ENCODE measurements around the gene AOX1. TPM values are rescaled to one million over a fixed set of nuclear protein-coding genes. Genes with fewer than 3 reads are reported as not detected.
"Not testable (repeated sequence)": the region's sequence is repeated elsewhere in the genome, so short reads cannot be mapped to it uniquely, and the experiment has no call there.

AOX1 gene
- total RNA-seq, 1 experiment from 2014 or later = 0.61 TPM

DNA sequence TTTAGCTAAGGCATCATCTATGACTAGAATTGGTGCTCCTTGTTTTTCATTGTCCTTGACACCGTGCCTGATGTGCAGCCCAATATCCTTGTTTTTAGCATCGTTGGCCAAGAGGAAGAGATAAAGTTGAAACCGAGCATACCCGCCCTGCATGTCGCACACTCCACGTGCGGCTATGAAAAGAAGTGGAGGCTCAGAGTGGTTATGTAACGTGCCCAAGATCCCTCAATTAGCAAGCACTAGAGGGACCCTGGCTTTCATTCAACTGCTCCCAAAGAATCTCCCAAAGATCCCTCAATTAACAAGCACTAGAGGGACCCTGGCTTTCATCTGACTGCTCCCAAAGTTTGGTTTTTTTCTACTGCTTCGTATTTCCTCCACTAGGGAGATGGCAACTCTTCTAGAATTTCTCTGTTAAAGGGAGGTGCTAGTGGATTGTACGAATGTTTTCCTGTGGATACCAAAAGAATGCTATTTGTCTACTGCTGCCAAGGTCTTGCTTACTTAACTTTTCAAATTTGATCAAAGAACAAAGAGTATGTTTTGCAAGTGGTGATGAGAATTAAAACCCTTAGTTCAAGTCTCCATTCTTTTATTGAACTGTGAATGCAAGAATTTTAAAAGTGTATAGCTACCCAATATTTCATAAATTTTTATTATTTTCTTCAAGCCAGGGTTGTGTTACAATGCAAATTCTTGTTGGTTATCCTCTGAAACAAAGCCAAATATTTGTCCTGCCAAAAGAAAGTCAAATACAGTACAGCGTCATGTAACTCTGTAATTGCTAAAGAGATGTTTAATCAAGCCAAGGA lies 92.1 kb downstream of the AOX1 start:
- in situ Hi-C loops (cut with HindIII; ENCODE audit: low pct_unique_long_range_greater_than_20kb, low sequenced_read_pairs) = no loop called here
- DNase-seq (ENCODE audit: low read depth, low spot score) = no peak

DNA sequence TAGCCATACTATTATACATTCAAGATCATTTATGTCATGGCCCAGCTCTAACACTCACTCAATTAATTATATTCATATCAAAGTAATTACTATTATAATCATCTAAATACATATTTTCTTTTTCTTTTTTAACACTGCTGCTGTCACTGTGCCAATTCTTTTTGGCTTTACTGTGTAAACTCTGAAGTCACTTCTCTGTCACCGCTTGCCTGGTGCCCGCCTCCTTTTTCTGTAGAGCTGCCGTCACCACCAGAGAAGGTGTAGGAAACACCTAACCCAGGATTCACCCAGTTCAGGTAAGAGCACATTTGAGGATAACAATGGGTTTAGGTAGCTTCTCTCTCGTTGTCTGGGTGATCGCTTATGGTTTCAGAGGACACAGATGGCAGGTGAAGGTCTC lies 93.3 kb downstream of the AOX1 start:
- DNase-seq (ENCODE audit: low read depth, low spot score) = no peak
- in situ Hi-C loops (cut with HindIII; ENCODE audit: low pct_unique_long_range_greater_than_20kb, low sequenced_read_pairs) = no loop called here

DNA sequence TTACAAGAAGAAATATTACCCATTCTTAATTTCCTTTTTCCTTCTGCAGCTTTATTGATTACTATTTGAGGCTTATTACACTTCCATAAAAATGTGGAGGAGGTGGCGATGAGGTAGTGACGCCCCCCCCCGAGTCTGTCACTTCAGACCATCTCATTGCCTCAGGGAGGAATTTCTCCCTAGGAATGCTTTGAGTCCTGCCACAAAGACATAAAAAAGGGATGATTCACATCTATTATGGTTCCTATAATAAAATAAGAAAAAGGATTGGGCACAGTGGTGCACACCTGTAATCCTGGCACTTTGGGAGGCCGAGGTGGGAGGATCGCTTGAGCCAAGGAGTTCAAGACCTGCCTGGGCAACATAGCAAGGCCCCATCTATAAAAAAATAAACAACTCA lies 93.7 kb downstream of the AOX1 start:
- in situ Hi-C loops (cut with HindIII; ENCODE audit: low pct_unique_long_range_greater_than_20kb, low sequenced_read_pairs) = no loop called here
- no peak for DNase-seq (ENCODE audit: low read depth, low spot score)

DNA sequence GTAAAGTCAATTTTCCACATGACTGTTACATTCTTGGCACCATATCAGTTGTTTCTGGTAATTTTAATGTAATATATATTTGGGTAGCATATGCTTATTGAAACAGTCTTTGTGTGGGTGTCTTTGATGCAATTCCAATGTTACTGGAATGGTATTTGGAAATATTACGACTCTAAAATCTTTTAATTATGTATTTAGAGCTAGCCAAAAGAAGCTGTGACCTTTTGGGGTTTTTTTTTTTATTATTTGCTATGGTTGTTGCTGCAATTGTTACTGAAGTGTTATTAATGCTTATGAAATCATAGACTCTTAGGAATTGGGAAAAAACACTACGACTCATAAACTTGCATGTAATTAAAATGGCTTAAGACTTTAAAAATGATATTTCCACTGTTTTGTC lies 95.9 kb downstream of the AOX1 start:
- in situ Hi-C loops (cut with HindIII; ENCODE audit: low pct_unique_long_range_greater_than_20kb, low sequenced_read_pairs) = no loop called here

DNA sequence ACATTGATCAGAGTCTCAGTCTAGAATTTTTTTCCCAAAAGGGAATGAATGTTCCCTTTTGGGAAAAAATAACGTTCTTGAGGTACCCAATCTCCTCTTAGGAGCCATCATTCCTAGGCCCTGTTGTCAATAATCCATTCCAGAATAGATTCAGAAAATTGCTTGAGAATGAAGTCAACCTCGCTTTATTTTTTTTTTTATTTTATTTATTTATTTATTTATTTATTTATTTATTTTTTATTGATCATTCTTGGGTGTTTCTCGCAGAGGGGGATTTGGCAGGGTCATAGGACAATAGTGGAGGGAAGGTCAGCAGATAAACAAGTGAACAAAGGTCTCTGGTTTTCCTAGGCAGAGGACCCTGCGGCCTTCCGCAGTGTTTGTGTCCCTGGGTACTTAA lies 96.6 kb downstream of the AOX1 start:
- DNase-seq (ENCODE audit: low read depth, low spot score); in situ Hi-C loops (cut with HindIII; ENCODE audit: low pct_unique_long_range_greater_than_20kb, low sequenced_read_pairs): not testable (repeated sequence)

More for the DNA sequence above, 95.9 kb downstream of the AOX1 start:
- no peak for DNase-seq (ENCODE audit: low read depth, low spot score)

DNA sequence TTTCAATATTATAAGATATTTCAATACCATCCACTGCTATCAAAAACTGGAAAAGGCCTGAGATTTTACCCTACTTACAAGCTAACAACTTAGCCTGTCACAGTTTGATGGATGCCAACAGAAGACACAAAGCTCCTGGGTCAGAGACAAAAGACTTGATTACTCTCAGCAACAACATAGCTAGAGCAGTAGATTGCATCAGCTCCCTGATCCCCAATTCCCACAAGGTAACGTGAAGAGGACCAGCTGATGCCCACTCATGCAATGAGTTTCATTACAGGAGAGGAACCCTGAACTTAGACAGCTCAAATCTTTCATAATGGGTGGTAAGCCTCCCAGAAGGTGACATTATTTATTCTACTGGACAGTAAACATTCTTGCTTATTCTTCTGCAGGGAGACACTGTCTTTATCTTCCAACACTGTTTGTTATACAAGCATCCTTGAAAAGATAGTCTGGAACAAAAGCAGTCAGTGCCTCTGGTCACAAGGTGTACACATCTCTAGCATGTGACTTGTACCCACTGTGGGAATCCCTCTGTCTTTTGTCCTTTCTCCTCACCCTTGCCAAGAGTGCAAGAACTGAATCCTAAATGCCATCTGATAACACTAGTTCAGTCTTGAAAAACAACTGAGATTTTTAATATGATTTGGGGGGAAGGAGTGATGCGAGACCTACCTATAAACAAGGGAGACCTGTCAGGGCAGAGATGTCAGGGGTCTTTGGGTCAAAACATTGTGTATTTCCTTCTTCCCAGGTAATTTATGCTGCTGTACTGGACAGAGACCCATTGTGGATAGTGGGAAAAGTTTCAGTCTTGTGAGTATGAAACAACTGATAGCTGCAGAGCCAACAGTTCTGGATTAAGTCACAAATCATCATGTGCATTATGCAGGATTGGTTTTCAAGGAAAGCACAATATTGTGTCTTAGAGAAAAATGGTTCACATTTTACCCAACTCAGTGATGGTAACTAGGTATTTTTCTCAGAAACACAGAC lies 102.4 kb downstream of the AOX1 start:
- in situ Hi-C loops (cut with HindIII; ENCODE audit: low pct_unique_long_range_greater_than_20kb, low sequenced_read_pairs) = no loop called here
- peak; percentile 95 for DNase-seq (ENCODE audit: low read depth, low spot score)

DNA sequence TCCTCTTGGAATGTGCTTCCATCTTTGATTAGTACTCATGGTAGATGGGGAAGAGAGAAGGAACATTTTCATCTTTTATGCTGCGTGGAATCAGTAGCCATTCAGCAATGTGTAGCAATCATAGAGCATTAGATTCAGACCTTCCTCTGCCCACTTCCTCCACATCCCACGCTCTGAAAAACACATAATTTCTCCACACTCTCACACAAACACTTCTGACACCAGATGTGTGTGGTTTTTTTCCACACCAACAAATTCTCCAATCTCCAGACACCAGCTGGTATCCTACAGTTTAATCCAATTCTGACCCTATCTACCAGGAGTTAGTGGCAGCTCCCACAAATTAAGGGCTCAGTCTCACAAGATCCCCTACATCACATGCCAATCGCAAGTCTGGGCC lies 103.3 kb downstream of the AOX1 start:
- DNase-seq (ENCODE audit: low read depth, low spot score) = no peak
- in situ Hi-C loops (cut with HindIII; ENCODE audit: low pct_unique_long_range_greater_than_20kb, low sequenced_read_pairs) = no loop called here

DNA sequence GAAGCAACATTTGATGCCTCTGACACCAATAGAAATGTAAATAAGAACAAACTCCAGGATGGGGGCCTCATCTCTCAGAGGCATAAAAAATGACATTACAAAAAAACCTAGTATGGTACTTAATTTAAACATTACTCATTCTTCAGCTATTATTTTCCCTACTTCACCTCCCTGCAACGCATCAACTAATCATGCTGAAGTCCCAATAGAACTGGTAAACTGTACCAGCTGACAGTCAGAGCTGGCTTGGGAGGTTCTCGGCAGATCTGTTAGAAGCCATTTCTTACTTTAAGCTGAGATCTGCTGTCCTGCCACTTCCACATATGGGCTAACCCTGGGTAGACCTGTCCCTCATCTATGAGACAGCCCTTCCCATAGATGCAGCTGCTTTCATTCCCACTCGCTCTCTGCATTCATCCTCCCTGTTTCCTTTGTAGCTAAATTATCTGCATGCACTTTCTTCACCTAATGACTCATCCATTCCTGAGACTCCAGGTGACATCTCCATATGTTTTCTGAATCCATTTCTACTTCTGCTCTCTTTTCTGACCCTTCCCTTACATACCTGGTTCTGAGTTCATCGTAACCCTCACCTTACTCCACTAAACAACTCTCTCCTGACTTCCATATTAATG lies 108.1 kb downstream of the AOX1 start:
- in situ Hi-C loops (cut with HindIII; ENCODE audit: low pct_unique_long_range_greater_than_20kb, low sequenced_read_pairs) = no loop called here
- no peak for DNase-seq (ENCODE audit: low read depth, low spot score)

DNA sequence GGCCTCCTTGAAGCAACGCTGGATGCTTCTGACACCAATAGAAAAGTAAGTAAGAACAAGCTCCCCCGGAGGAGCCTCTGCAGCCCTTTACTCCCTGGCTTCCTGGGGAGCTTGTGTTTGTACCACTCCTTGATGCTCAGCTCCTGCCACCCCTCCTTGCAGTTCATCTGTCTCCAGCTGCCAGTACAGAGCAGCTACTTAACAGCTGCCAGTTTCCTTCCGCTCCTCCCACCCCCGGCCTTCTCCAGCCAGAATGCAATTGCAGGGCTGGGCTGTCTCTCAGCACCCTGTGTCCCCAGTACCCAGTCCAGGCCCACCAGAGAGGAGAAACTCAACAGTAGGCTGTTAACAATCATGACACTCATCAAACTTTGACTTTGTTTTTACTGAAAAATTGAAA lies 109.4 kb downstream of the AOX1 start:
- in situ Hi-C loops (cut with HindIII; ENCODE audit: low pct_unique_long_range_greater_than_20kb, low sequenced_read_pairs) = no loop called here
- no peak for DNase-seq (ENCODE audit: low read depth, low spot score)

DNA sequence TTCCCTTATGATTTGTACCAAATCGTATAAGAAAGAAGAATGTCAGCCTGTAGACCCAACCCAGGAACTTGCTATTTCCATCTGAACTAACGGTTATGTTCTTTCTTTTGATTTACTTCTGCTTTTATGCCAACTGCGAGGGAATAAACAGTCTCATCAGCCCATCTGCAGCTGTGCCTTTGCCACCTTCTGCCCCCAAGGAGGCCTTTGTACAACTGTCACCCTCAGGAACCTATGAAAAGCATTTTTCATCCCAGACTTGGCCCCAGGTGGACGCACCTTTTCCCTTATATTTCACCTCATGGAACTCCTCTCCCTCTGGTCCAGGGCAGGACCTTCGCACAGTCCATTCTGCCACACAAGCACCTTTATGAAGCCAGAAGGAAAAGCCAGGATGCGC lies 109.8 kb downstream of the AOX1 start:
- DNase-seq (ENCODE audit: low read depth, low spot score) = no peak
- in situ Hi-C loops (cut with HindIII; ENCODE audit: low pct_unique_long_range_greater_than_20kb, low sequenced_read_pairs) = no loop called here

DNA sequence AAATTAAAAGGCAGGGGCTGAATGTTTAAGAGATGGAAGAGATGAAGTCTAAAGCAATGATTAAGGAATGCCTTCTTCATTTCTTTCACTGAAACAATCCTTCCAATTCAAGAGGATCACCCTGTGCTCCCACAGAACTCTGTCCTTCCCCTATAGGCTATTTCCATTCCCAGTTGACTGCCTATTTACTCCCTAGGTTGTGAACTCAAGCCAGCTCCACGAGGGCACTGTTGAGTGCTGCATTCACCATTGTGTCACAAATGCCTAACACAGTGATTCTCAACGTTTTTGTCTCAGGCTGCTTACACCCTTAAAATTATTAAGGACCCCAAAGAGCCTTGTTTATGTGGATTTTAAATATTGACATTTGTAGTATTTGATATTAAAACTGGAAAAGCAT lies 112.4 kb downstream of the AOX1 start:
- in situ Hi-C loops (cut with HindIII; ENCODE audit: low pct_unique_long_range_greater_than_20kb, low sequenced_read_pairs) = no loop called here
- DNase-seq (ENCODE audit: low read depth, low spot score) = peak; percentile 38

DNA sequence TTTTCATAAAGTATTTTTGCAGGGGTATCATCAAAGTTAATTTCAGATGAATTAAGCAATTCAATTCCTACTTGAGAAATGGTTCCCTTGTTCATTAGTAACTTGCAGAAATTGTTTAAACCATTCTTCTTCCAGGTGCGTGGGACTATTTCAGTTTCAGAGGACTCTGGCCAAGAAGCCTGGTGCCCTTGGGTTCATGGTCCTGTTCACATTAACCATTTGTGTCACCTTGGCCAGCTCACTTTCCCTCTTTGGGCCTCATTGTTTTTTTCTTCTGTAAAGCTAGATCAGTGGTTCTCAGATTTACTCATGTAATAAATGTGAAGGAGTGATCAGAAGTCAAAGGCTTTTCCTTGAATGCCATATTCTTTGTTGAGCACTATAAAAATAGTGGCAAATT lies 113.5 kb downstream of the AOX1 start:
- DNase-seq (ENCODE audit: low read depth, low spot score) = no peak
- in situ Hi-C loops (cut with HindIII; ENCODE audit: low pct_unique_long_range_greater_than_20kb, low sequenced_read_pairs) = no loop called here

DNA sequence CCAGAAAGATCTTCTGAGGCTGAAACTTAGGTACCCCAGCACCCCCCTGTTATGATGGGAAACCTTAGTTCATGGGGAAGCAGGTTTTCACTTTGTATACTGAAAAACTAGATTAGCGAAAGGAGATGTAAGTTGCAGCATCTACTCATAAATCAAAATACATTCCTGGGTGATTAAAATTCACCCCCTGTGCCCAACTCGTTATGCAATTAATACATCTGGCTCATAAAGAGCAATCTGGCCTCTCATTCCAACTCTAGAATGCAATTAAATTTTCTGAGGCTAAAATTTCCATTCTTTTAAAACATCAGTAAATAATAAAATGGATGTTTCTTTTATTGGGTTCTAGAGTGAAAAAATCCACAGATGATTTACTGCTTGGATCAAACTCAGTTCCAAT lies 115.0 kb downstream of the AOX1 start:
- in situ Hi-C loops (cut with HindIII; ENCODE audit: low pct_unique_long_range_greater_than_20kb, low sequenced_read_pairs) = no loop called here
- DNase-seq (ENCODE audit: low read depth, low spot score) = no peak

DNA sequence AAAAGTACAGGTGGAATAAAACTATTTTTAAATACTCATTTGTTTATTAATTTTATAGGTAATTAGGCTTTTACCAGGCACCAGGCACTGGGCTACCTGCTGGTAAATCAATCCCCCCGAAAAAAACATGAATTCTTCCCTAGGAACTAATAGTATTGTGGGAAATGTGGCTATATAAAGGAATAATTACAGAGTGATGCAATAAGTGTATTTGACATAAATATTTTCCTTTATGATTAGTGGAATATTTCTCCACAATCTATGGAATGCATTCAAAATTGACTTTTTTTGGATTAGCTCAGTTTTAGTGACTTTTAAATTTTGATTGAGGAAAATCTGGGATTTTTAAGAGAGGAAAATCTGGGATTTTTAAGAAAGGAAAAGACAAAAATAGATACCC lies 116.2 kb downstream of the AOX1 start:
- in situ Hi-C loops (cut with HindIII; ENCODE audit: low pct_unique_long_range_greater_than_20kb, low sequenced_read_pairs) = no loop called here
- no peak for DNase-seq (ENCODE audit: low read depth, low spot score)

DNA sequence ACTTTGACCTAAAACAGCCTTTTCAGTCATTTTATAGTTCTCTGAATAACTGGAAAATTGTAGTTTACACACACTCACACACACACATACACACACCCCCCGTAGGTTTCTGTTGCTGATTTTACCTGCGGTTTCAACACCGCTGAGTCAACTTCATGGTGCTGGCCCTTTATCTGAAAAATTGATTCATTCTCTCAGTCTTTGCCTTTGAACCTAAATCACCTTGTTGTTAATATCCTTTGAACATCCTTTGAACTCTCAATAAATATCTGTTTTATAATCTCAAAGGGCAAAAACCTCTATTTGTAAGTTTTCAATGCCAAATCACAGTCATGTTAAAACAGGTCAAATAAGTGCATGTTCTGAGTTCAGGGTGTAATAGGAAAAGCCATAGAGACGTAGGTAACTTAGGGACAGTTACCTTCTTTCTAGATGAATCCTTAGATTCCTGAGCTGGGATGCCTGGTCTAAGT lies 116.9 kb downstream of the AOX1 start:
- no peak for DNase-seq (ENCODE audit: low read depth, low spot score)
- in situ Hi-C loops (cut with HindIII; ENCODE audit: low pct_unique_long_range_greater_than_20kb, low sequenced_read_pairs) = no loop called here

DNA sequence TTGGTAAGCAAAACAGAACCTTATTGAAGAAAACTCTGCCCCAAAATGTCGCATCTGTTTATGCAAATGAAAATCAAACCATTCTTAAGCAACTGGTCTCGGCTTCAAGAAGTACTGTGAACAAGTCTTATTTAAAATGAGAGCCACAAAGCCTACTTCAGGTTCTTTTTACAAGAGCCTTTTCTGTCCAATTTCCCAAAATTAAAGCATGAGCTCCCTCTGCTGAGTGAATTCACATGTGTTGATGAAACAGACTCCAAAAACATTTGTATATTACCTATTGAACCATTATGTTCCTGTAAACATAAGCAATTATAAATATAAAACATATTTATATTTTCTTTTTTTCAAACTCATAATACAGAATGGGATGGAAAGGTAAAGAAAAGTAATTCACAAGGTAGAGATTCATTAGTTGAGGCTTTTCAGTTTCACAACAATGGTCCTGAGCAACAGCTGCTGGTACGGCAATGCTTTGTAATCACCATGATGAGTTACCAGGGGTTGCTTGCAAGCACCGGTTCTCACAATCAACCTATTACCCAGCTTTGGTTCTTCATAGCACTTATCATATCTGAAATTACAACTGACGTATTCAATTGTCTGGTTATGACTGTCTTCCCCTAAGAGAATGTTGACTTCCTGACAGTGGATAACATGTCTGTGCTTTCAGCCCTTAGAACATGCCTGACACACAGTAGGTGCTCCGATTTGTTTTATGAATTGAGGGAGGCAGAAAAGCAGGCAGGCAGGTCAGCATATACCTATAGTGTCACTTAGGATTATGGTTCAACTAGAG lies 117.5 kb downstream of the AOX1 start:
- in situ Hi-C loops (cut with HindIII; ENCODE audit: low pct_unique_long_range_greater_than_20kb, low sequenced_read_pairs) = no loop called here
- DNase-seq (ENCODE audit: low read depth, low spot score) = peak; percentile 84

DNA sequence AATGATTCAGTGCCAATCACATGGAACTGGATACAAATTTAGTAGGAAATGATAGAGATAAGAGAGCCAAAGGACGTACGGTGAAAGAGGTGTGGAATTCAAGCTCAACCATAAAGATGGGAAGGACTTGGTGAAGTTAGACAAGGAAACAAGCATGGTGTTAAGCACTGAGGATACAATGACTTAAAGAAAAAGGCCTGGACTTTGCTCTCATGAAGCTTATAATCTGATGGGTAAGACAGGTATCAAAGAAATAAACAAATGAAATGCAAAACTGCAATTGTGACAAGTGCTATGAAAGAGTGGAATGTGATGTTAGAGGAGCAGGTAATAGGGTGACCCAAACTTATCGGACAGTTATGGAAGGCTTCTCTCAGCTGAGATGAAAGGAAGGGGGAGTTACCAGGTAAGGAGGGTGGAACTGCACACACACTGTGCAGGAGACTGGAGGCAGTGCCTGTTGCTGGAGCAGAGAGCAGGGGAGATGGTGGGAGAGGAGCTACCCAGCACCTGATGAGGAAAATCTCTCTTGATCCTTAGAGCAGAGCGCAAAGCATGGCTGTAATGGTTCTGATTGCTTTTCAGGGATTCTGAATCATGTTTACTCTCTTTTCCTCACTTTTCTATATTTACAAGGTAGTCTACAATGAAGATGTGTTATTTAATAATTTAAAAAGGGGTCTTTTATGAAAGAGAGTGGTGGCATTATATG lies 118.3 kb downstream of the AOX1 start:
- in situ Hi-C loops (cut with HindIII; ENCODE audit: low pct_unique_long_range_greater_than_20kb, low sequenced_read_pairs) = no loop called here
- DNase-seq (ENCODE audit: low read depth, low spot score) = no peak

All from SK-MEL-5 (cell line).